NCI-H2081 treated with DMSO at 0.1 percent for 48 hours (cell line): ENCODE results near the gene CFD.
"Not testable (repeated sequence)": the region's sequence is repeated elsewhere in the genome, so short reads cannot be mapped to it uniquely, and the experiment has no call there.

ENCODE experiments used
- DNase-seq: peaks from one replicate; lab custom pipeline; 2025; lab: John Stamatoyannopoulos, UW

Gene CFD

GRCh38 chr19:871446-872265 lies 12.2 kb downstream of the CFD start:
- DNase-seq = no peak

GRCh38 chr19:872266-872951 lies 12.9 kb downstream of the CFD start:
- no peak for DNase-seq

- no peak for DNase-seq
Measured at GRCh38 chr19:873084-873483, 13.6 kb downstream of the CFD start.

GRCh38 chr19:873561-874041 lies 14.1 kb downstream of the CFD start:
- no peak for DNase-seq

GRCh38 chr19:875265-875879 lies 15.9 kb downstream of the CFD start:
- DNase-seq = no peak

GRCh38 chr19:876089-876488 lies 16.6 kb downstream of the CFD start:
- no peak for DNase-seq

GRCh38 chr19:876780-877314 lies 17.4 kb downstream of the CFD start:
- no peak for DNase-seq

GRCh38 chr19:877992-878660 lies 18.7 kb downstream of the CFD start:
- not testable (repeated sequence) for DNase-seq

- DNase-seq = not testable (repeated sequence)
Measured at GRCh38 chr19:878751-879561, 19.5 kb downstream of the CFD start.

- no peak for DNase-seq
Measured at GRCh38 chr19:879711-880438, 20.4 kb downstream of the CFD start.

- no peak for DNase-seq
Measured at GRCh38 chr19:881385-882071, 22.1 kb downstream of the CFD start.

GRCh38 chr19:882871-883497 lies 23.5 kb downstream of the CFD start:
- DNase-seq = no peak

GRCh38 chr19:883661-884211 lies 24.3 kb downstream of the CFD start:
- DNase-seq = no peak

GRCh38 chr19:884420-885211 lies 25.2 kb downstream of the CFD start:
- no peak for DNase-seq

GRCh38 chr19:885536-886224 lies 26.2 kb downstream of the CFD start:
- no peak for DNase-seq

- no peak for DNase-seq
Measured at GRCh38 chr19:887072-887471, 27.6 kb downstream of the CFD start.

- no peak for DNase-seq
Measured at GRCh38 chr19:887599-887998, 28.1 kb downstream of the CFD start.
